ENCODE data around the gene LHFPL6. TPM values are rescaled to one million over a fixed set of nuclear protein-coding genes. Genes with fewer than 3 reads are reported as not detected.

Gene LHFPL6
- total RNA-seq, 1 donor from 2014 or later, result 38.5 TPM

DNA sequence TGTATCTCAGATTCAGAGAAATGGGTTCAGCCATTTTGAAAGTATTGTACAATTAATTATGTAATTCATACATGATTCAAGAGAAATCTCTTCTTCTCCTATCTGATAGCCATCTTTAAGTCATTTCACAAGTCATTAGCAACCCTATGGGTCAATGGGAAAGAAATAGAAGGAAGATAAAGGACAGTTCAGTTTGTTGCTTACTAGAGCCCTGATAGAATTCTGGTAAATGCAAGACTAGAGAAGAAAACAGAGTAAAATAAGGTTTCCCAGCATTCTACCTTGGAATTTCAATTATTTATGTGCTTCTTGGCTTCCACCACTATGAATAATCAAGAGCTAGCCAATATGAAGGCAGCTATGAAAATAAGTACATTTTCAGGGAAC lies 117.7 kb downstream of the LHFPL6 start:
- Mint-ChIP-seq H3K27me3 (ENCODE audit: unreplicated experiment) (no peaks in the 10 kb centered on the region), H3K4me3 (ENCODE audit: unreplicated experiment) (no peak overlapping the region), H3K4me1 (ENCODE audit: unreplicated experiment) (peaks cover 28% of the 10 kb centered on the region), H3K9me3 (ENCODE audit: unreplicated experiment) (no peaks in the 10 kb centered on the region), H3K36me3 (ENCODE audit: low read depth, unreplicated experiment) (no peaks in the 10 kb centered on the region), H3K27ac (ENCODE audit: unreplicated experiment) (no peak overlapping the region)
- DNase-seq (ENCODE audit: low spot score), result no peak
- TF ChIP-seq, protein P1, sequence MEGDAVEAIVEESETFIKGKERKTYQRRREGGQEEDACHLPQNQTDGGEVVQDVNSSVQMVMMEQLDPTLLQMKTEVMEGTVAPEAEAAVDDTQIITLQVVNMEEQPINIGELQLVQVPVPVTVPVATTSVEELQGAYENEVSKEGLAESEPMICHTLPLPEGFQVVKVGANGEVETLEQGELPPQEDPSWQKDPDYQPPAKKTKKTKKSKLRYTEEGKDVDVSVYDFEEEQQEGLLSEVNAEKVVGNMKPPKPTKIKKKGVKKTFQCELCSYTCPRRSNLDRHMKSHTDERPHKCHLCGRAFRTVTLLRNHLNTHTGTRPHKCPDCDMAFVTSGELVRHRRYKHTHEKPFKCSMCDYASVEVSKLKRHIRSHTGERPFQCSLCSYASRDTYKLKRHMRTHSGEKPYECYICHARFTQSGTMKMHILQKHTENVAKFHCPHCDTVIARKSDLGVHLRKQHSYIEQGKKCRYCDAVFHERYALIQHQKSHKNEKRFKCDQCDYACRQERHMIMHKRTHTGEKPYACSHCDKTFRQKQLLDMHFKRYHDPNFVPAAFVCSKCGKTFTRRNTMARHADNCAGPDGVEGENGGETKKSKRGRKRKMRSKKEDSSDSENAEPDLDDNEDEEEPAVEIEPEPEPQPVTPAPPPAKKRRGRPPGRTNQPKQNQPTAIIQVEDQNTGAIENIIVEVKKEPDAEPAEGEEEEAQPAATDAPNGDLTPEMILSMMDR (IDR thresholded peaks at IDR 0.05; ENCODE audit: unreplicated experiment), result no peak

DNA sequence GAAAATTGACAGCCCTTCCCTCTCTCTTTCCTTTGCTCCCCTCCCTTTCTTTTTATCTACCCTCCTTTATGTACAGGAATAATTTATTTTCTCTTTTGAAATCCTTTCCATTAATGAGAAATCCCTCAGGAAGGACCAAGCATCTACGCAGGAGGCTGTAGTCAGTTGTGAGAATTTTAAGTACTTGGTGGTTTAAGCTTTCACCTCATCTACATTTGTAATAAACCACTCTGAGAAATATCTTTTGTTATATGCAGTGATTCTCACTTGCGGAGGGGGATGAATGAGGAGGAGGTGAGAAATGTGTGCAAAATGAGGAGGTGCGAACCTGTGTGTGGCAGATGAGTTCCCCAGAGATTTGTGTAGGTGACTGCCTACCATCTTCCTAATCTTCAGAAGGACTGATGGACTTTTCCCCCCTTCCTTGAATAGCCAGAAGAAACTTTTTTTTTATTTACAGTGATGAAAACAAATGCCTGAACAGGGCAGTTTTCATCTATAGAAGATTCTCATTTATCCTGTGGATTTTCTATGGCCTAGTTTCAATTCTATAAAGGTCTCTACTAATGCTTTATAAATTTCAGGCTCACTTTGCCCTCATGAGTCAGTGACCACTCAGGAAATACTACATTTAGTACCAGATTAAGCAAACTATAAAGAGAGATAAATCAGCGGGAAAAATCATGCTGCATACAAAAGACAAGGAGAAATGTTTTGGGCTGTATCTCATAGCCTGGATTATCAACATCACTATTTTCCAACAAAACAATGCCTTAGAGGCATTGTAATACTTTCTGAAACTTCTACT lies 118.3 kb downstream of the LHFPL6 start:
- H3K4me1 Mint-ChIP-seq (ENCODE audit: unreplicated experiment), result peaks cover 22% of the 10 kb centered on the region
- H3K4me3 Mint-ChIP-seq (ENCODE audit: unreplicated experiment), result no peak overlapping the region
- no peaks in the 10 kb centered on the region for H3K9me3 Mint-ChIP-seq (ENCODE audit: unreplicated experiment)
- no peak for DNase-seq (ENCODE audit: low spot score)
- H3K27me3 Mint-ChIP-seq (ENCODE audit: unreplicated experiment), result no peaks in the 10 kb centered on the region
- TF ChIP-seq, protein P1 (IDR thresholded peaks at IDR 0.05; ENCODE audit: unreplicated experiment), result no peak
- no peak overlapping the region for H3K27ac Mint-ChIP-seq (ENCODE audit: unreplicated experiment)
- H3K36me3 Mint-ChIP-seq (ENCODE audit: low read depth, unreplicated experiment), result no peaks in the 10 kb centered on the region

DNA sequence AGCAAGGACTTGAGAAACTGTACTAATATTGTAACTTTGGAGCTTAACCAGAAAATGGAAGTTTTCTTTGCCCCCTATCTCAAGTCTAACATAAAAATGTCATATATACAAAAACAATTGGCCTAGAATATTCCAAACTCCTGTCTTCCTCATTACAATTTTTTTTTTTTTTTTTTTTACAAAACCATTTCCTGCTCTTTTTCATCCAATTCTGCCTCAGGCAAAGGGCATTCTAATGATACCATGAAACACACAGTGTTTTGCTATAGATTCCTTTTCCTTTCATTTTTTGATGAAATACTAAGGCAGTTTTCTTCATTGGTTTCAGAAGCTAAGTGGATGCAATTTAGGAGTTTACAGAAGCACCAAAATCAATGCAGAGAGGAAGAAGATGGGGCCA lies 119.7 kb downstream of the LHFPL6 start:
- H3K27me3 Mint-ChIP-seq (ENCODE audit: unreplicated experiment), result no peaks in the 10 kb centered on the region
- no peaks in the 10 kb centered on the region for H3K36me3 Mint-ChIP-seq (ENCODE audit: low read depth, unreplicated experiment)
- peaks cover 22% of the 10 kb centered on the region for H3K4me1 Mint-ChIP-seq (ENCODE audit: unreplicated experiment)
- no peak overlapping the region for H3K4me3 Mint-ChIP-seq (ENCODE audit: unreplicated experiment)
- H3K9me3 Mint-ChIP-seq (ENCODE audit: unreplicated experiment), result no peaks in the 10 kb centered on the region
- no peak for DNase-seq (ENCODE audit: low spot score)
- H3K27ac Mint-ChIP-seq (ENCODE audit: unreplicated experiment), result no peak overlapping the region
- TF ChIP-seq, protein P1 (IDR thresholded peaks at IDR 0.05; ENCODE audit: unreplicated experiment), result no peak

DNA sequence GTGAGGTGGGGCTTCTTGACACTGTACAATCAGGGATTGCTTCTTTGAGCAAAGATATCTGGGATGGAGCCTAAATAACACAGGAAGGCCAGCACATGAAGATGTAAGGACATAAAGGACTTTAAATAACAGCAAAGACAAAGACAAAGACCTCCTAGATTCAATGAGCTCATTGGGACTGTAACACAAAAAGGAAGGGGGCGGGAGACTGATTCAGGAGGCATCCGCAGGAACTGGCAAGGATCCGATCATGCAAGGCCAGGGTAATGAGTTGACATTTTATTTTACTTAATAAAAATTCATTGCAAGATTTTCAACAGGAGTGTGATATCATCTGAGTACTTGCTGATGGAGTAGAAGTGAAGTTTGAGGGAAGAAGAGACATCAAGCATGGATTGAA lies 121.5 kb downstream of the LHFPL6 start:
- H3K4me1 Mint-ChIP-seq (ENCODE audit: unreplicated experiment), result peaks cover 22% of the 10 kb centered on the region
- H3K4me3 Mint-ChIP-seq (ENCODE audit: unreplicated experiment), result no peak overlapping the region
- H3K36me3 Mint-ChIP-seq (ENCODE audit: low read depth, unreplicated experiment), result no peaks in the 10 kb centered on the region
- H3K27ac Mint-ChIP-seq (ENCODE audit: unreplicated experiment), result no peak overlapping the region
- TF ChIP-seq, protein P1 (IDR thresholded peaks at IDR 0.05; ENCODE audit: unreplicated experiment), result no peak
- no peaks in the 10 kb centered on the region for H3K9me3 Mint-ChIP-seq (ENCODE audit: unreplicated experiment)
- H3K27me3 Mint-ChIP-seq (ENCODE audit: unreplicated experiment), result no peaks in the 10 kb centered on the region
- DNase-seq (ENCODE audit: low spot score), result no peak

DNA sequence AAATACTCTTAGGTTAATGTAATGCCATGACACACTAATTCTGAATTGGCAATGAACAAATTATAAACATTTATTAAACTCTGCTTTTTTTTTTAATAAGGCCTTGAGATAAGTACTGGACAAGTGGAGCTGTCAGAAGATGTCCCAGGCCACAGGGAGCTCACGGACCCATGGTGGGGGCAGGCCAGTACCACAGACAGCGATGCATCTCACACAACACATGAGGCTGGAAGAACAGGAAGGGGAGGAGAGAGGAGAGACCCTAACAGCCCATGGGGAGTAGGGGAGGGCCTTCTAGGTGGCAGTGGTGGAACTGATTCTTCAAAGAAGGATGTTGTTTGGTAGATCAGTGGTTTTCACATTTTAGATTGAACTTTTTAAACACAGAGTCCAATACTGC lies 128.4 kb downstream of the LHFPL6 start:
- Mint-ChIP-seq H3K36me3 (ENCODE audit: low read depth, unreplicated experiment) (peaks cover 3% of the 10 kb centered on the region), H3K4me3 (ENCODE audit: unreplicated experiment) (no peak overlapping the region), H3K9me3 (ENCODE audit: unreplicated experiment) (no peaks in the 10 kb centered on the region), H3K4me1 (ENCODE audit: unreplicated experiment) (no peaks in the 10 kb centered on the region), H3K27me3 (ENCODE audit: unreplicated experiment) (no peaks in the 10 kb centered on the region), H3K27ac (ENCODE audit: unreplicated experiment) (no peak overlapping the region)
- DNase-seq (ENCODE audit: low spot score), result no peak
- TF ChIP-seq, protein P1 (IDR thresholded peaks at IDR 0.05; ENCODE audit: unreplicated experiment), result no peak
